Superior temporal gyrus (tissue), 1 donor: ENCODE data around the gene AVL9.
"Not testable (repeated sequence)": the region's sequence is repeated elsewhere in the genome, so short reads cannot be mapped to it uniquely, and the experiment has no call there.

Experiments used
- DNase-seq: peaks from one replicate; pipeline ENCODE4 v3.0.0-alpha.2; 2016; ENCODE audit errors: extremely low spot score

AVL9 gene

GRCh38 chr7:32496052-32496813, 944 bp downstream of the AVL9 start:
- DNase-seq: peak; percentile 37

- not testable (repeated sequence) for DNase-seq
Measured at GRCh38 chr7:32499755-32500154, 4.5 kb downstream of the AVL9 start.

GRCh38 chr7:32500216-32500615, 4.9 kb downstream of the AVL9 start:
- DNase-seq: not testable (repeated sequence)

- DNase-seq: no peak
Measured at GRCh38 chr7:32500922-32501341, 5.6 kb downstream of the AVL9 start.

- DNase-seq: peak; percentile 30
Measured at GRCh38 chr7:32501522-32501921, 6.2 kb downstream of the AVL9 start.

- no peak for DNase-seq
Measured at GRCh38 chr7:32502728-32503127, 7.4 kb downstream of the AVL9 start.

GRCh38 chr7:32506266-32507054, 11.2 kb downstream of the AVL9 start:
- DNase-seq: no peak

GRCh38 chr7:32507414-32507813, 12.1 kb downstream of the AVL9 start:
- DNase-seq: no peak

- no peak for DNase-seq
Measured at GRCh38 chr7:32511791-32512190, 16.5 kb downstream of the AVL9 start.

- DNase-seq: no peak
Measured at GRCh38 chr7:32513210-32513609, 17.9 kb downstream of the AVL9 start.

GRCh38 chr7:32515890-32516550, 20.7 kb downstream of the AVL9 start:
- DNase-seq: no peak

- no peak for DNase-seq
Measured at GRCh38 chr7:32516551-32517100, 21.3 kb downstream of the AVL9 start.

GRCh38 chr7:32518534-32519140, 23.3 kb downstream of the AVL9 start:
- no peak for DNase-seq

GRCh38 chr7:32519763-32520162, 24.5 kb downstream of the AVL9 start:
- DNase-seq: no peak

- DNase-seq: no peak
Measured at GRCh38 chr7:32522746-32523530, 27.6 kb downstream of the AVL9 start.

GRCh38 chr7:32524631-32525030, 29.3 kb downstream of the AVL9 start:
- DNase-seq: no peak

GRCh38 chr7:32525839-32526238, 30.6 kb downstream of the AVL9 start:
- DNase-seq: no peak

GRCh38 chr7:32531402-32531801, 36.1 kb downstream of the AVL9 start:
- DNase-seq: no peak

- DNase-seq: no peak
Measured at GRCh38 chr7:32532086-32532485, 36.8 kb downstream of the AVL9 start.

- no peak for DNase-seq
Measured at GRCh38 chr7:32532716-32533115, 37.4 kb downstream of the AVL9 start.
